K562 (cell line): ENCODE measurements around the gene ZNF865. TPM values are rescaled to one million over a fixed set of nuclear protein-coding genes. Genes with fewer than 3 reads are reported as not detected.

Experiments
- ATAC-seq: fragments of 200-7000 bp; cut with Tn5 transposase; 3 replicates; pipeline ENCODE4 v1.9.1; 2020; ENCODE audit warnings: moderate library complexity
- BruUV-seq: library from RNA; stranded (reverse); fragments of 400-500 nt; replicated peaks from 2 replicates; lab custom pipeline; 2021; lab: Mats Ljungman, UMichigan
- CTCF ChIA-PET: fragments of 300-600 bp; formaldehyde crosslinking; extraction: SDS; loops from one replicate; lab custom pipeline; 2021; ENCODE audit warnings: low intra/inter-chr PET ratio; lab: Yijun Ruan, JAX
- POLR2A ChIA-PET: fragments of 300-600, 350-650 bp; sonication (Branson Sonifier 250); formaldehyde crosslinking; extraction: SDS; loops from one replicate; lab custom pipeline; 2021; ENCODE audit warnings: antibody characterized with exemption, inconsistent platforms; lab: Yijun Ruan, JAX
- DNase-seq, 4 experiments: peaks; one replicate each; pipeline versions ENCODE4 v3.0.0 to v3.0.0-alpha.2; 2011 to 2018; ENCODE audit warnings: low spot score in 3 of 4, mixed read lengths in 3 of 4; ENCODE audit errors: extremely low read depth in 1 of 4
- FAIRE-seq: peaks from 2 replicates; lab custom pipeline; 2011; peaks lifted over from hg19 to GRCh38; lab: Jason Lieb, UNC
- H2AFZ ChIP-seq: 2 replicates; pipeline ENCODE4 v1.6.0; 2011; ENCODE audit warnings: low read depth, low read length, control low read depth, inconsistent platforms
- H3K27ac ChIP-seq: fragments of 200-600 bp; 3 replicates; pipeline ENCODE4 v1.8.0; 2011; ENCODE audit warnings: low read depth, mild to moderate bottlenecking, control low read depth, inconsistent platforms, low read length, moderate library complexity, mixed read lengths; ENCODE audit errors: extremely low read depth
- H3K27me3 ChIP-seq, 2 experiments: fragments of 300-600 bp in 1 of 2; 2 replicates in 1 of 2; 3 replicates in 1 of 2; pipeline versions ENCODE4 v1.6.0 to v1.8.0; 2011; ENCODE audit warnings: inconsistent platforms in 2 of 2, low read length in 2 of 2, mild to moderate bottlenecking in 1 of 2, mixed read lengths in 1 of 2, moderate library complexity in 1 of 2; ENCODE audit not compliant: control insufficient read depth in 2 of 2, insufficient read depth in 2 of 2
- H3K36me3 ChIP-seq: fragments of 300-600 bp; 3 replicates; pipeline ENCODE4 v1.8.0; 2011; ENCODE audit warnings: mild to moderate bottlenecking, low read length, inconsistent platforms; ENCODE audit not compliant: control insufficient read depth, insufficient read depth
- H3K4me1 ChIP-seq, 2 experiments: fragments of 200-600 bp in 1 of 2; replicated peaks in 1 of 2; 2 replicates in 1 of 2; 3 replicates in 1 of 2; pipeline versions ENCODE4 v1.5.1 to v1.8.0; 2011; ENCODE audit warnings: inconsistent platforms in 2 of 2, low read length in 2 of 2, mild to moderate bottlenecking in 1 of 2, mixed read lengths in 1 of 2, moderate library complexity in 1 of 2; ENCODE audit not compliant: control insufficient read depth in 2 of 2, insufficient read depth in 2 of 2
- H3K4me2 ChIP-seq: 2 replicates; pipeline ENCODE4 v1.6.1; 2011; ENCODE audit warnings: low read length, control low read depth, inconsistent platforms, mixed read lengths; ENCODE audit not compliant: insufficient read depth
- H3K4me3 ChIP-seq: fragments of 200-600 bp; sonication (generic), shearing (Covaris generic); 2 replicates; pipeline ENCODE4 v1.5.1; 2016; ENCODE audit warnings: control low read depth, inconsistent platforms
- H3K79me2 ChIP-seq: fragments of 200-600 bp; 3 replicates; pipeline ENCODE4 v1.8.0; 2011; ENCODE audit warnings: low read length, inconsistent platforms; ENCODE audit not compliant: control insufficient read depth, insufficient read depth
- H3K9ac ChIP-seq, 2 experiments: 2 replicates each; pipeline versions ENCODE4 v1.6.0 to v1.6.1; 2011; ENCODE audit warnings: low read depth in 2 of 2, low read length in 2 of 2, control low read depth in 1 of 2, inconsistent platforms in 1 of 2, mild to moderate bottlenecking in 1 of 2, mixed read lengths in 1 of 2; ENCODE audit not compliant: insufficient read depth in 1 of 2
- H3K9me1 ChIP-seq: one replicate; pipeline ENCODE4 v1.6.0; 2011; ENCODE audit warnings: inconsistent platforms, mild to moderate bottlenecking, low read length, moderate library complexity; ENCODE audit not compliant: control insufficient read depth, insufficient read depth
- H3K9me3 ChIP-seq: replicated peaks from 2 replicates; pipeline ENCODE4 v1.5.1; 2011; ENCODE audit warnings: low read depth, low read length, inconsistent platforms; ENCODE audit not compliant: control insufficient read depth, insufficient read depth
- H4K20me1 ChIP-seq: replicated peaks from 2 replicates; pipeline ENCODE4 v1.6.1; 2011; ENCODE audit warnings: low read length, inconsistent platforms, mixed read lengths; ENCODE audit not compliant: control insufficient read depth, insufficient read depth
- HMGN3 ChIP-seq: IDR thresholded peaks from 2 replicates; pipeline ENCODE4 v1.6.1; 2011; ENCODE audit warnings: borderline replicate concordance, low read depth, mild to moderate bottlenecking, mixed read lengths, low read length; ENCODE audit not compliant: insufficient read length; ENCODE audit errors: extremely low read depth
- HNRNPLL ChIP-seq: fragments of 200-400 bp; formaldehyde crosslinking; IDR thresholded peaks from 2 replicates; pipeline ENCODE4 v1.6.1; 2017; ENCODE audit warnings: low read length, low read depth, mild to moderate bottlenecking; ENCODE audit not compliant: poor library complexity, severe bottlenecking
- NFXL1 ChIP-seq: fragments of 450-650 bp; formaldehyde crosslinking; IDR thresholded peaks from 2 replicates; pipeline ENCODE4 v1.4.0; 2021; ENCODE audit warnings: mild to moderate bottlenecking
- RBBP5 ChIP-seq: fragments of 200-600 bp; sonication (generic); IDR thresholded peaks from 2 replicates; pipeline ENCODE4 v1.6.1; 2012; ENCODE audit warnings: borderline replicate concordance, mild to moderate bottlenecking, low read length, control low read depth, inconsistent platforms; ENCODE audit not compliant: insufficient read depth, poor library complexity, severe bottlenecking
- RBM22 ChIP-seq: fragments of 200-400 bp; formaldehyde crosslinking; IDR thresholded peaks from 2 replicates; pipeline ENCODE4 v1.6.1; 2018; ENCODE audit warnings: low read length, low read depth; ENCODE audit not compliant: poor library complexity, severe bottlenecking
- STAT5A ChIP-seq: IDR thresholded peaks from 2 replicates; pipeline ENCODE4 v1.6.1; 2012; ENCODE audit warnings: low read length, inconsistent platforms, borderline replicate concordance
- THAP12 ChIP-seq: fragments of 250-450 bp; sonication (Bioruptor Pico); IDR thresholded peaks from 2 replicates; pipeline ENCODE4 v1.9.0; 2021; ENCODE audit warnings: mild to moderate bottlenecking, inconsistent platforms
- ZC3H11A ChIP-seq: IDR thresholded peaks from 2 replicates; pipeline ENCODE4 v1.6.1; 2012; ENCODE audit warnings: low read depth, low read length, improper control_type of control experiment
- ZNF445 ChIP-seq: fragments of 250-450 bp; sonication (Bioruptor Pico); IDR thresholded peaks from 2 replicates; pipeline ENCODE4 v1.4.0; 2020; ENCODE audit warnings: low read depth, mild to moderate bottlenecking, moderate library complexity
- WGBS: fragments of 100-300 bp; shearing (Covaris generic); methylation state at CpG from one replicate; pipeline ENCODE4 v1.1.6; 2016; ENCODE audit warnings: low coverage, mixed read lengths; ENCODE audit not compliant: insufficient coverage; ENCODE audit errors: missing lambda C conversion rate; 5-methylcytosine and 5-hydroxymethylcytosine counted together
- in situ Hi-C: fragments of 300-500 bp; cut with MboI; formaldehyde crosslinking; loops from 4 replicates; pipeline ENCODE4 v1.15.0; 2018; ENCODE audit warnings: inconsistent platforms, mixed read lengths
- intact Hi-C: fragments of 100-400 bp; cut with micrococcal nuclease; formaldehyde crosslinking; loops from 2 replicates; pipeline ENCODE4 v1.14.2; 2022
- polyA plus RNA-seq, 8 experiments: library from polyadenylated mRNA; depleted of rRNA in 4 of 8; stranded (reverse) in 5 of 8; unstranded in 3 of 8; fragments of >200 nt; fragmentation: Nextera tagmentation in 2 of 8; fragmentation: Illumina TruSeq in 1 of 8; extraction: Ambion mirVana in 2 of 8; extraction: Trizol in 1 of 8; gene quantifications; 2 replicates each; pipeline versions ENCODE4 v1.2.1 to v1.2.3, GENCODE V29; 2011 to 2014; ENCODE audit warnings: inconsistent platforms in 1 of 8, missing spikeins in 1 of 8
- total RNA-seq, 7 experiments: library from RNA; depleted of rRNA in 6 of 7; stranded (reverse); fragments of >200 nt in 6 of 7; fragmentation: Illumina TruSeq in 2 of 7; extraction: Trizol in 2 of 7; gene quantifications; 2 replicates each; pipeline versions ENCODE4 v1.2.1 to v1.2.3, GENCODE V29; 2011 to 2021; ENCODE audit warnings: low replicate concordance in 1 of 7

The ZNF865 gene
- total and polyA plus RNA-seq, 9 of the 15 experiments (the other 6 are each of a cell fraction or from before 2014, with no cell fraction given) = 0.40 to 18.8 (median 1.6) TPM; not detected in 2

- H3K27me3 ChIP-seq = no peaks in the 10 kb centered on the region
- H3K9me3 ChIP-seq = no peaks in the 10 kb centered on the region
- H3K4me1 ChIP-seq = peaks cover 20 to 58% of the 10 kb centered on the region in 2 experiments; a peak in 4 of 5 replicates
- peak within 1 kb of the TSS; percentile 100 for H3K27ac ChIP-seq
- peaks cover 54% of the 10 kb centered on the region for H3K79me2 ChIP-seq
- peaks cover 40% of the 10 kb centered on the region for H4K20me1 ChIP-seq
- WGBS = under 1% methylated on average over 71 of the region's 95 CpGs
- DNase-seq (peak; percentile 87 to 96 (median 92)), FAIRE-seq (peak; percentile 71), ATAC-seq (peak; percentile 77)
- peak within 1 kb of the TSS; percentile 97 for H2AFZ ChIP-seq
- peak within 1 kb of the TSS; percentile 99 for H3K4me2 ChIP-seq
- ChIA-PET CTCF (interaction anchor here (1.9 to 2.8 kb wide), 2 partner anchors 14 to 23 kb away, joined by 5 to 27 read pairs; partner anchors contain the start of gene ZNF580), POLR2A (interaction anchor here (0.6 to 1.6 kb wide), 23 partner anchors 9 to 514 kb away, joined by 3 to 11 read pairs (median 3); partner anchors contain the start of genes FIZ1, NAT14, UBE2S and ZNF581)
- peak within 1 kb of the TSS; percentile 99 for H3K9ac ChIP-seq
- in situ Hi-C loops = no loop called here
- no TSS peak for BruUV-seq
- intact Hi-C loops = no loop called here
- peak within 1 kb of the TSS; percentile 70 for H3K4me3 ChIP-seq
- peaks cover 6% of the 10 kb centered on the region for H3K9me1 ChIP-seq
- peaks cover 67% of the 10 kb centered on the region for H3K36me3 ChIP-seq
- TF ChIP-seq RBM22 = peak; percentile 81
- TF ChIP-seq THAP12 (CRISPR knock-in tag) = peak; percentile 66; the same call in 1 of the 2 replicates
- TF ChIP-seq NFXL1 = no peak
- TF ChIP-seq HNRNPLL = peak; percentile 14
- peak; percentile 62 for TF ChIP-seq RBBP5
- no peak for TF ChIP-seq HMGN3
- TF ChIP-seq STAT5A = no peak
- TF ChIP-seq ZC3H11A = no peak
- no peak for TF ChIP-seq ZNF445
Observed at GRCh38 chr19:55654868-55655647, 49.6 kb downstream of the ZNF865 start, which contains the start of gene U2AF2. Gene U2AF2 (plus strand): TSS chr19:55655035. CDS start chr19:55655105, 70 bp downstream.
